LNCAP (cell line): Measurements from ENCODE around the gene WBP2.

Source experiments
- TF ChIP-seq, protein P1 (sequence below): fragments of 450-650 bp; IDR thresholded peaks from 2 replicates; pipeline ENCODE4 v1.5.1; 2017; ENCODE audit warnings: mild to moderate bottlenecking

Gene WBP2

DNA sequence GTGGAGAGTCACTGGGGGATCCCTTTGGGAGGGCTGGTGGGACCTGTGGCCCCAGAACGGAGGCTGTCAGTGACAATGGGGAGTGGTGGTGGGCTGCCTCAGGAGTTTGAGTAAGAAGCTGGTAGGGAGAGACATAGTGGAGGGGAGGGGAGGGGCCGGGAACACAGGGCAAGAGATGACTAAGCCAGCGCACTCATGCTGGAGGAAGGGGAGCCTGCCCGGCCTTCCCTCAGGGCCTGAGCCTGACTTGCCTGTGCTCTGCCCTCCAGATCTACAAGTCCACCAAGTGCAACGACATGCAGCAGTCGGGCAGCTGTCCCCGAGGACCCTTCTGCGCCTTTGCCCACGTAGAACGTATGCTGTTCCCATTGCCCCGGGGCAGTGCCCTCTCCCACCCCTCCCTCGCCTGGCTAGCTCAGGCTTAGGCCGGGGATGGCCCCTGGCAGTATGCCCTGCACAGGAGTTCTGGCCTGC is 40.2 kb downstream of the WBP2 start:
- TF ChIP-seq, protein P1, sequence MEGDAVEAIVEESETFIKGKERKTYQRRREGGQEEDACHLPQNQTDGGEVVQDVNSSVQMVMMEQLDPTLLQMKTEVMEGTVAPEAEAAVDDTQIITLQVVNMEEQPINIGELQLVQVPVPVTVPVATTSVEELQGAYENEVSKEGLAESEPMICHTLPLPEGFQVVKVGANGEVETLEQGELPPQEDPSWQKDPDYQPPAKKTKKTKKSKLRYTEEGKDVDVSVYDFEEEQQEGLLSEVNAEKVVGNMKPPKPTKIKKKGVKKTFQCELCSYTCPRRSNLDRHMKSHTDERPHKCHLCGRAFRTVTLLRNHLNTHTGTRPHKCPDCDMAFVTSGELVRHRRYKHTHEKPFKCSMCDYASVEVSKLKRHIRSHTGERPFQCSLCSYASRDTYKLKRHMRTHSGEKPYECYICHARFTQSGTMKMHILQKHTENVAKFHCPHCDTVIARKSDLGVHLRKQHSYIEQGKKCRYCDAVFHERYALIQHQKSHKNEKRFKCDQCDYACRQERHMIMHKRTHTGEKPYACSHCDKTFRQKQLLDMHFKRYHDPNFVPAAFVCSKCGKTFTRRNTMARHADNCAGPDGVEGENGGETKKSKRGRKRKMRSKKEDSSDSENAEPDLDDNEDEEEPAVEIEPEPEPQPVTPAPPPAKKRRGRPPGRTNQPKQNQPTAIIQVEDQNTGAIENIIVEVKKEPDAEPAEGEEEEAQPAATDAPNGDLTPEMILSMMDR, result no peak

DNA sequence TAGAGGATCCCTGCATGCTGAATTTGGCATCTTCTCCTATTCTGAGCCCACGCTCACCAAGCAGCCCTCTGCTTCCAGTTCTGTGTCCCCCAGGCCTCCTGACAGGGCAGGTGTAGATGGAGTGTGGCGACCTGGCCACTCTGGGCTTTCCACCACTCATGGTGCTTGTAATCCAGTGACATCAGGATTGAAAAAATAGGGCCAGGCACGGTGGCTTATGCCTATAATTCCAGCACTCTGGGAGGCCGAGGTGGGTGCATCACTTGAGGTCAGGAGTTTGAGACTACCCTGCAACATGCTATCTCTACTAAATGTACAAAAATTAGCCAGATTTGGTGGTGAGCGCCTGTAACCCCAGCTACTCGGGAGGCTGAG is 41.1 kb downstream of the WBP2 start:
- TF ChIP-seq, protein P1, result no peak

DNA sequence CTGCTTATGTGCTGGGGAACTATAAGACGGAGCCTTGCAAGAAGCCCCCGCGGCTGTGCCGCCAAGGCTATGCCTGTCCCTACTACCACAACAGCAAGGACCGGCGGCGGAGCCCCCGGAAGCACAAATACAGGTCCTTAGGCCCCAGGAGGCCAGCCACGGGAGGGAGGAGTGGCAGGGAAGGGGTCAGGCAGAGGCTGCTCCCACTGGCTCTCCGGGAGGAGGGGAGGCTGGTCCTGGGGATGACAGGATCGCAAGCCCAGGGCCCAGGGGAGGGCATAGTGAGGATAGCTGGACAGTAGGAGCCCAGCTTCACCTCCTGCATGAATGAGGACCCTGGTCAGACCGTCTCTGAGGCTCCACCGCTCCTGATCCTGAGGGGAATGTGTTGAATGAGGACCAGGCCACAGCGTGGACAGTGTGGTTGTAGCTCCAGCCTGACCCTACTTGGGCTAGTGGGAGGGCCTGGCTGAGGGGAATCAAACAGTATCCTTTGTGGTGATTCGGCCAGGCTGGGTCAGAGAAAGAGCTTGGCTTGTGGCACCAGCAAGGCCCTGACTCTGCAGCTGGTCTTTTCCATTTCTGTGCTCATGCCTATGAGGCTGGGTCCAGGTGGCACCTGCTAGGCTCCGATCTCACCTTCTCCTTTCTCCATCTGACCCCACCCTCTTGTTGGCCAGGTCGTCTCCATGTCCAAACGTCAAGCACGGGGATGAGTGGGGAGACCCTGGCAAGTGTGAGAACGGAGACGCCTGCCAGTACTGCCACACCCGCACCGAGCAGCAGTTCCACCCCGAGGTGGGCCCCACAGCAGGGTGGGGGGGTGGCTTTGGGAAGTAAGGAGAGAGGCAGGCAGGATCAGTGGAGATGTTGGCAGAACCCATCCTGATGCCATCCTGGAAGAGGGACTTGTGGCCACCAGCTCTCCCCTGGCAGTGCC is 41.8 kb downstream of the WBP2 start:
- TF ChIP-seq, protein P1, result no peak

DNA sequence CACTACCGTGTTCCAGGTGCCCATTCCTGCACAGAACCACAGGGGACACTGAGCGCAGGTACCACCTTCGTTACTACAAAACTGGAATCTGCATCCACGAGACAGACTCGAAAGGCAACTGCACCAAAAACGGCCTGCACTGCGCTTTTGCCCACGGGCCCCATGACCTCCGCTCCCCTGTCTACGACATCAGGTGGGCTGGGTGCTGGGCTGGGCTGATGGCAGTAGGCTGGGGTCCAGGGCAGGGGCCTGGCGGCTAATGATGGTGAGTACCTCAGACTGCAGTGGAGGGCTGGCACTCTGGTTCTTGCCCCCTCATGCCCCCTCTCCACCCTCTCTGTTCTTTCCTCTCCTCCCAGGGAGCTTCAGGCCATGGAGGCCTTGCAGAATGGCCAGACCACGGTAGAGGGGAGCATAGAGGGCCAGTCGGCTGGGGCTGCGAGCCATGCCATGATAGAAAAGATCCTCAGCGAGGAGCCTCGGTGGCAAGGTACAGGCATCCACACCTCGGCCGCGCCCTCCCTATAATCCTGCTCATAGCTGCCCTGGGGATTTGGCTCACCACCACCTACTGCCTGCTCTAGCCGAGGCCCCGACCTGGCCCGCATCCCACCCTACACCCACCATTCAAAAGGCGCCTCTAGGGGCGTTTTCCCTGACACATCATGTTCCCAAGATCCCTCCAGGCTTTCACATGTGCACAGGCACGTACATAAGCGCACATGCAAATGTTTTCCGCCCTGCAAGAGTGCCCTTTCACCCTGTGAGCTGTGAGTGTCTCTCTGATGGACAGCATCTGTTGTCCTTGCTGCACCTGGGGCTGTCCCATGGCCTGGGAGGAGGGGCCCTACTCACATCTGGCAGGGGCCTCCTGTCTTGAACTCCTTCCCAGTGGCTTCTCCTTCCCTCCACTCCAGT is 42.8 kb downstream of the WBP2 start:
- TF ChIP-seq, protein P1, result no peak

DNA sequence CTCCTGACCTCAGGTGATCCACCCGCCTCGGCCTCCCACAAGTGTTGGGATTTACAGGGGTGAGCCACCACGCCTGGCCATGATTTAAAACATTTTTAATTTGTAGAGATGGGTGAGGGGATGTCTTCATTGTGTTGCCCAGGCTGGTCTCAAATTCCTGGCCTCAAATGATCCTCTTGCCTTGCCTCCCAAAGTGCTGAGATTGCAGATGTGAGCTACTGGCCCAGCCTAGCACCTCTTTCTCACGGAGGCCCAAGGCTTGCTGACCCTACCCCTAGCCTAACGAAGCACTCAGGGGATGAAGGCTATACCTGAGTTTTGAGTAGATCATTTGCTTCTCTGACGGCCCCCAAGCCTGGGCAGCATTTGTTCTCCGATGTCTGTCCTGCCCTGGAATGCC is 44.0 kb downstream of the WBP2 start:
- TF ChIP-seq, protein P1, result no peak

DNA sequence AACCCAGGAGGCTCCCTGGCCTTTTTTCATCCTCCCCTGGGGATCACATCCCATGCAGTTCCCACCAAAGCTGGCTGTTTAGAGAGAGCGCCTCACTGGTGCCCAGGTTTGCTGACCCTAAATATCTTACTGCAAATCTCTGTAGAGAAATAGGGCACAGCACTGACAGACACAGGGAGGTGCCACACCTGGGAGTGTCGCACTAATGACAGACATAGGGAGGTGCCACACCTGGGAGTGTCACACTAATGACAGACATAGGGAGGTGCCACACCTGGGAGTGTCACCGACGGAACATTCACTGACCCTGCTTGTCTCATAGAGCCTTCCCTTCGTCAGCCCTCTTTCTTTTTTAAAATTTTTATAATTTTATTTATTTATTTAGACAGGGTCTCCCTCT is 44.9 kb downstream of the WBP2 start:
- TF ChIP-seq, protein P1, result no peak

DNA sequence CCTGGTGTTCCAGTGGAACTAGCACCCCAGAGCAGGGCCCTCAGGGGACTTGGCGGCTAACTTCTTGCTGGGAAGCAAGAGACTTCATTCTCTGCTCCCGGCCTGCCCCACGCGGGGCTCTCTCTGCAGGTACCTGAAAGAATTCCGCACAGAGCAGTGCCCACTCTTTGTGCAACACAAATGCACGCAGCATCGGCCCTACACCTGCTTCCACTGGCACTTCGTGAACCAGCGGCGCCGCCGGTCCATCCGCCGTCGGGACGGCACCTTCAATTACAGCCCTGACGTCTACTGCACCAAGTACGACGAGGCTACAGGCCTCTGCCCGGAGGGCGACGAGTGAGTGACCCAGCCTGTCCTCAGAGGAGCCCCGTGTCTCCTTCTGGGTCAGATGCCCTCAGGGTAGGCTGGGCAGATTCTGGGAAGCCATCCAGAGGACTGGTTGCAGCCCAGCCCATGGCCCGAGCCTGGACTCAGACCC is 45.5 kb downstream of the WBP2 start:
- TF ChIP-seq, protein P1, result no peak
